GM12864 (cell line): Measurements from ENCODE around the gene THAP10.
"Not testable (repeated sequence)": the region's sequence is repeated elsewhere in the genome, so short reads cannot be mapped to it uniquely, and the experiment has no call there.

Source experiments
- DNase-seq: peaks from one replicate; pipeline ENCODE4 v3.0.0-alpha.2; 2011; ENCODE audit warnings: low read depth
- H3K4me3 ChIP-seq: 2 replicates; pipeline ENCODE4 v1.5.1; 2011; ENCODE audit warnings: mild to moderate bottlenecking, low read depth, low read length, control low read depth
- TF ChIP-seq, protein P1 (sequence below): IDR thresholded peaks from 2 replicates; pipeline ENCODE4 v1.5.1; 2011; ENCODE audit warnings: low read depth, mild to moderate bottlenecking, moderate library complexity, low read length, control low read depth, inconsistent platforms; ENCODE audit errors: missing control alignments

THAP10 gene

DNA sequence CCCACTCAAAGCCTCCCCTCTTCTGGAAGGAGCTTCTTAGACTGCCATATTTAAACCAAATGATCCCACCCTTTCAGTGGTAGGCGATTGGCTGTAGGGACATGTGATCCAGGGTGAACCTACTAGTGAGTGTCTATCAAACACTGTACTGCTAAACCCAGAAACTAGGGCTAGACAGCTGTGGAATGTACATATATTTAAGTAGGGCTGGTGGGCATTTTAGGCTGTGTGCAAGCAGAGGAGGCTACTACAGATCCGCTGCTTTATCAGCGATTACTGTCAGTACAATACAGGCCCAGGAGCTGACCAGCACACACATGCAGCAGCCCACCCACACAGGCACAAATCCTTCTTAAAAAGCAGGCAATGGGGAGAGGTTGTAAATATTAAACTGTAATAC lies 22.9 kb downstream of the THAP10 start:
- TF ChIP-seq, protein P1, sequence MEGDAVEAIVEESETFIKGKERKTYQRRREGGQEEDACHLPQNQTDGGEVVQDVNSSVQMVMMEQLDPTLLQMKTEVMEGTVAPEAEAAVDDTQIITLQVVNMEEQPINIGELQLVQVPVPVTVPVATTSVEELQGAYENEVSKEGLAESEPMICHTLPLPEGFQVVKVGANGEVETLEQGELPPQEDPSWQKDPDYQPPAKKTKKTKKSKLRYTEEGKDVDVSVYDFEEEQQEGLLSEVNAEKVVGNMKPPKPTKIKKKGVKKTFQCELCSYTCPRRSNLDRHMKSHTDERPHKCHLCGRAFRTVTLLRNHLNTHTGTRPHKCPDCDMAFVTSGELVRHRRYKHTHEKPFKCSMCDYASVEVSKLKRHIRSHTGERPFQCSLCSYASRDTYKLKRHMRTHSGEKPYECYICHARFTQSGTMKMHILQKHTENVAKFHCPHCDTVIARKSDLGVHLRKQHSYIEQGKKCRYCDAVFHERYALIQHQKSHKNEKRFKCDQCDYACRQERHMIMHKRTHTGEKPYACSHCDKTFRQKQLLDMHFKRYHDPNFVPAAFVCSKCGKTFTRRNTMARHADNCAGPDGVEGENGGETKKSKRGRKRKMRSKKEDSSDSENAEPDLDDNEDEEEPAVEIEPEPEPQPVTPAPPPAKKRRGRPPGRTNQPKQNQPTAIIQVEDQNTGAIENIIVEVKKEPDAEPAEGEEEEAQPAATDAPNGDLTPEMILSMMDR: no peak
- H3K4me3 ChIP-seq: no peak overlapping the region
- no peak for DNase-seq

- no peak for DNase-seq
- no peak overlapping the region for H3K4me3 ChIP-seq
- TF ChIP-seq, protein P1: no peak
Observed at GRCh38 chr15:70867911-70868467, 24.2 kb downstream of the THAP10 start.

DNA sequence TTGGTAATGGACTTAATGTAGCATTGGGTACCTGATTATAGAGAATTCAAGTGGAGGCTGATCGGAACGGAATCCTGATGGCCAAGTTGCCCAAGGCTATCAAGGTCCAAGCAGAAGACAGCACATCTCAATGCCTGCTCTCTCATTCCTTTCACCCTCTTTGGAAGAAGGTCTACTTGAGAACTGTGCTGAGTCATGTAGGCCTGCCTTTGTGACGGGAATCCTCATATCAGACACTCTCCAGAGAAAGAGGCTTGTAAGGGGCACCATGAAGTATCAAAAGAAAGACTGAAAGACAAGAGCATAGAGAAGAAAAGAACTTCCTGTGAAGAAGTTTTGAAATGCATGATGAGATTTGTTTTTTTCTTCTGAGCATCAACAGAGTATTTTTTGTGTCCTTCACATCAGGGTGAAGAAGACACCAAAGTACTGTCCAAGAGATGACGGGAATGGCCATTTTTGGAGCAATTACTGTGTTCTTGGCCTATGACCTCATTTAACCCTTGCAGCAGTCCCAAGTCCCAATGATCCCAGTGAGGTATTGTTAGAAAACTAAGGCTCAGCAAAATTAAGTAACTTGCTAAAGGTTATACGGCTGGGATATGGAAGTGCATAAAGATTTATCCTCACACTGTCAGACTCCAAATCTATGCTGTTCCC lies 25.1 kb downstream of the THAP10 start:
- H3K4me3 ChIP-seq: no peak overlapping the region
- TF ChIP-seq, protein P1: no peak
- no peak for DNase-seq

GRCh38 chr15:70863450-70864218 lies 28.6 kb downstream of the THAP10 start:
- TF ChIP-seq, protein P1: no peak
- no peak overlapping the region for H3K4me3 ChIP-seq
- no peak for DNase-seq

- TF ChIP-seq, protein P1: no peak
- H3K4me3 ChIP-seq: no peak overlapping the region
- no peak for DNase-seq
Observed at GRCh38 chr15:70859998-70860397, 32.2 kb downstream of the THAP10 start.

DNA sequence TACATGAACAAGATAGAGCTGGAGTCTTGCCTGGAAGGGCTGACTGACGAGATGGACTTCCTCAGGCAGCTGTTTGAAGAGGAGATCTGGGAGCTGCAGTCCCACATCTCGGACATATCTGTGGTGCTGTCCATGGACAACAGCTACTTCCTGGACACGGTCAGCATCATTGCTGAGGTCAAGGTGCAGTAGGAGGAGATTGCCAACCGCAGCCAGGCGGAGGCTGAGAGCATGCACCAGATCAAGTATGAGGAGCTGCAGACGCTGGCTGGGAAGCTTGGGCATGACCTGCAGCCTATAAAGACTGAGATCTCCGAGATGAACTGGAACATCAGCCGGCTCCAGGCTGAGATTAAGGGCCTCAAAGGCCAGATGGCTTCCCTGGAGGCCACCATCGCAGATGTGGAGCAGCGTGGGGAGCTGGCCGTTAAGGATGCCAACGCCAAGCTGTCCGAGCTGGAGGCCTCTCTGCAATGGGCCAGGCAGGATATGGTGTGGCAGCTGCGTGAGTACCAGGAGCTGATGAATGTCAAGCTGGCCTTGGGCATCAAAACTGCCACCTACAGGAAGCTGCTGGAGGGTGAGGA lies 32.8 kb downstream of the THAP10 start:
- TF ChIP-seq, protein P1: no peak
- DNase-seq: no peak
- no peak overlapping the region for H3K4me3 ChIP-seq

GRCh38 chr15:70858614-70859321 lies 33.5 kb downstream of the THAP10 start:
- DNase-seq, H3K4me3 ChIP-seq: not testable (repeated sequence)
